Measurements from ENCODE around the gene KCNIP4. TPM values are rescaled to one million over a fixed set of nuclear protein-coding genes. Genes with fewer than 3 reads are reported as not detected.

The KCNIP4 gene
- total and polyA plus RNA-seq, 10 donors, result not detected

DNA sequence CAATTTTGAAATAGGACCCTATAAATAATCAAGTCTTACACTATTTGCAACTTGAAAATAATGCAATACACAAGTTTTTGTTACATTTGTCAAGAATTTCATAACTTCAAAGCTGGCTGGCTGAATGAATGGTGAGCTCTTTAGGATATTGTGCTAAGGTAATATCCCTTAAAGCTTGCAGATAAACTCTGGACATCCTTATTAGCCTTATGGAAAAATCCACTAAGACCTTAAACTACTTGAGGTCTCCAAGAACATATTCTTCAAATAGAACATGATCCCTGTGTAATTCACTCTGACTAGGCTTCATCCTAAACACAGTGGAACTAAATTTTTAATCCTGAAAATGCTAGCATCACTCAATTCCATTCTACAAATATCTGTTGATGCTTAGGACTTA, 1049.0 kb downstream of the KCNIP4 start:
- H3K27ac ChIP-seq, result no peak overlapping the region
- H3K4me1 ChIP-seq, result no peaks in the 10 kb centered on the region
- H3K9me3 ChIP-seq, result no peaks in the 10 kb centered on the region
- H3K4me3 ChIP-seq, result no peak overlapping the region
- no peaks in the 10 kb centered on the region for H3K27me3 ChIP-seq (replicated peaks in 1 of 7)
- DNase-seq, result no peak
- intact Hi-C loops (cut with DNase I; ENCODE audit: low total_unique reads), result no loop called here
- TF ChIP-seq, protein P1, sequence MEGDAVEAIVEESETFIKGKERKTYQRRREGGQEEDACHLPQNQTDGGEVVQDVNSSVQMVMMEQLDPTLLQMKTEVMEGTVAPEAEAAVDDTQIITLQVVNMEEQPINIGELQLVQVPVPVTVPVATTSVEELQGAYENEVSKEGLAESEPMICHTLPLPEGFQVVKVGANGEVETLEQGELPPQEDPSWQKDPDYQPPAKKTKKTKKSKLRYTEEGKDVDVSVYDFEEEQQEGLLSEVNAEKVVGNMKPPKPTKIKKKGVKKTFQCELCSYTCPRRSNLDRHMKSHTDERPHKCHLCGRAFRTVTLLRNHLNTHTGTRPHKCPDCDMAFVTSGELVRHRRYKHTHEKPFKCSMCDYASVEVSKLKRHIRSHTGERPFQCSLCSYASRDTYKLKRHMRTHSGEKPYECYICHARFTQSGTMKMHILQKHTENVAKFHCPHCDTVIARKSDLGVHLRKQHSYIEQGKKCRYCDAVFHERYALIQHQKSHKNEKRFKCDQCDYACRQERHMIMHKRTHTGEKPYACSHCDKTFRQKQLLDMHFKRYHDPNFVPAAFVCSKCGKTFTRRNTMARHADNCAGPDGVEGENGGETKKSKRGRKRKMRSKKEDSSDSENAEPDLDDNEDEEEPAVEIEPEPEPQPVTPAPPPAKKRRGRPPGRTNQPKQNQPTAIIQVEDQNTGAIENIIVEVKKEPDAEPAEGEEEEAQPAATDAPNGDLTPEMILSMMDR (IDR thresholded peaks at IDR 0.05 in 8 of 11, conservative IDR thresholded peaks at IDR 0.05 in 3 of 11), result no peak
- TF ChIP-seq POLR2A (IDR thresholded peaks at IDR 0.05) (no peak), POLR2AphosphoS5 (IDR thresholded peaks at IDR 0.05) (no peak)
- H3K36me3 ChIP-seq, result no peaks in the 10 kb centered on the region

DNA sequence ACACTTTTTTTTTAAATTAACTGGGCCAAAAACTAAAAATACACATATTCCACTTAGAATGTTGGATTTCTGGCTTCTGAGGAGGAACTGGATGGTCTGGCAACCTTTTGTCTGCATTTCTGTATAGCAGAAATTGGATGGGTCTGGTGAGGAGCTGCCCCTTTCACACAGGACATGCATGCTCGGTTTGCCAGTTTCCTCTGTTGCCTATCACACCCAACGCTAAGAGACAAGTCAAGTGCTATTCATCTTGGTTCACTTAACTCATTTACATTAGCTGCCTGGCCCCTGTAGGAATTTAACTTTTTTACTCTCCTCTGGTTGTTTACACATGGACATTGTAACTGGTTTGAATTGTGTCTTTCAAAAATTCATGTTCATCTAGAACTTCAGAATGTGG, 1052.6 kb downstream of the KCNIP4 start:
- Histone ChIP-seq H3K4me3 (no peak overlapping the region), H3K4me1 (no peaks in the 10 kb centered on the region), H3K9me3 (no peaks in the 10 kb centered on the region), H3K27ac (no peak overlapping the region), H3K36me3 (no peaks in the 10 kb centered on the region), H3K27me3 (replicated peaks in 1 of 7) (no peaks in the 10 kb centered on the region)
- intact Hi-C loops (cut with DNase I; ENCODE audit: low total_unique reads), result no loop called here
- 60 to 85% (median 73%) methylated on average over 2 of the region's 2 CpGs for WGBS, 5 donors
- DNase-seq, result no peak
- TF ChIP-seq POLR2A (IDR thresholded peaks at IDR 0.05) (no peak), POLR2AphosphoS5 (IDR thresholded peaks at IDR 0.05) (no peak)

DNA sequence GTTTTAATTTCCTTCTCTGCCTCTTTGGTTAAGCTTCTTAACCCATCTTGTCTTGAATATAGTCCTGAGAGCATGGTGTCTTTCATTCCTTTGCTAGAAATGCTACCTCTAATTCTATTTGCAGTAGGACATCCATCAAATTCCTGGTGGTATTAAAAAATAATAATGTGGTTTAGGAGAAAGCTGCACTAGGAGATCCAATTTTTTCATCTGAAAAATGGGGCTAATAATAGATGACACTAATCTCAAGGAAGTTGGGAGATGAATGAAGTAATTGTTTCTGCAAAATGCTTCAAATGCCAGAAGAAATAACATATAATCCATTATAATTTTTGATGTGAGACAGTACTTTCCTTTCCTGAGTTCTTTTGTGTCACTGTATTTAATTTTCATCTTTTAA, 1053.4 kb downstream of the KCNIP4 start:
- intact Hi-C loops (cut with DNase I; ENCODE audit: low total_unique reads), result no loop called here
- Histone ChIP-seq H3K4me3 (no peak overlapping the region), H3K9me3 (no peaks in the 10 kb centered on the region), H3K4me1 (no peaks in the 10 kb centered on the region), H3K27ac (no peak overlapping the region), H3K36me3 (no peaks in the 10 kb centered on the region), H3K27me3 (replicated peaks in 1 of 7) (no peaks in the 10 kb centered on the region)
- no peak for DNase-seq
- TF ChIP-seq POLR2AphosphoS5 (IDR thresholded peaks at IDR 0.05), result no peak

DNA sequence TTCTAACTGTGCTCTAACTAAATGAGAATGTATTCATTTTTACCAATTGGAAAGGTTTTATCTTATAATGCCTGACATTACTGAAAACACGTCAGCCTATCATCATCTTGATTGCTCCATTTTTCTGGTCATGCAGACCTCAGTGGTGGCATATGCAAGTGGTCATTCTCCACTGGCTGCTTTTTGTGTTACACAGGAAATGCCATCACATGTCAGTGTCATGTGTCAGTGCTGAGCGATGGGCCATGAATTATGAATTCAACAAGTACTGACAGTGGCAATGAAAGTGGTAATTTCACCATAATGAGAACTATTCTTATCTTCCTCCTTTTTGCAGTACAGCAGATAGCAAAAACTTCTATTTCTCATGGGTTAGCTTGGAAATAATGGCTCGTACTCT, 1057.8 kb downstream of the KCNIP4 start:
- 81 to 92% (median 85%) methylated on average over 3 of the region's 3 CpGs for WGBS, 5 donors
- intact Hi-C loops (cut with DNase I; ENCODE audit: low total_unique reads), result no loop called here
- Histone ChIP-seq H3K27me3 (replicated peaks in 1 of 7) (no peaks in the 10 kb centered on the region), H3K9me3 (peaks cover 0 to 9% (median 0%) of the 10 kb centered on the region in 8 donors), H3K27ac (no peak overlapping the region), H3K4me1 (no peaks in the 10 kb centered on the region), H3K36me3 (no peaks in the 10 kb centered on the region), H3K4me3 (no peak overlapping the region)
- no peak for TF ChIP-seq POLR2A (IDR thresholded peaks at IDR 0.05)
- TF ChIP-seq POLR2AphosphoS5 (IDR thresholded peaks at IDR 0.05), result no peak
- TF ChIP-seq, protein P1 (IDR thresholded peaks at IDR 0.05 in 8 of 11, conservative IDR thresholded peaks at IDR 0.05 in 3 of 11), result no peak
- no peak for DNase-seq

DNA sequence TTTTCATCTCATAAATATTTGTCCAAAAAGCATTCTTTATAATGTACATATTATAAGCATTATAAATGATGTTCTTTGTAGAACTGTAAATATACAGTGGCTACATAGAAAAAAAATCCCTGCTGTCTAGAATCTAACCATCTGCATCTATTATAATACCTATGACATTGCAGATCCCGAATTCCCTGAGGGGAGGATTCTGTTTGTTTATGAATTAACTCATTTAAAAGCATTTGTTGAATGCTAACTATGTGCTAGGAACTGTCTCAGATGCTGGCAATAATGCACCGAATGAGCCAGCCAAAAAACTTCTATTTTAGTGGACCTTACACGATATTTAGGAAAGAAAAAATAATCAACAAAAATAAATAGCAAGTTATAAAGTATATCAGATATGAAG, 1058.7 kb downstream of the KCNIP4 start:
- no peak for DNase-seq
- WGBS, 5 donors, result 69 to 80% (median 71%) methylated on average over 3 of the region's 3 CpGs
- H3K36me3 ChIP-seq, result no peaks in the 10 kb centered on the region

More for the DNA sequence above, 1058.7 kb downstream of the KCNIP4 start:
- Histone ChIP-seq H3K9me3 (peaks cover 0 to 9% (median 0%) of the 10 kb centered on the region in 8 donors), H3K4me1 (no peaks in the 10 kb centered on the region), H3K4me3 (no peak overlapping the region), H3K27me3 (replicated peaks in 1 of 7) (no peaks in the 10 kb centered on the region), H3K27ac (no peak overlapping the region)
- intact Hi-C loops (cut with DNase I; ENCODE audit: low total_unique reads), result no loop called here
- no peak for TF ChIP-seq POLR2A (IDR thresholded peaks at IDR 0.05)
- TF ChIP-seq, protein P1 (IDR thresholded peaks at IDR 0.05 in 8 of 11, conservative IDR thresholded peaks at IDR 0.05 in 3 of 11), result no peak
- TF ChIP-seq POLR2AphosphoS5 (IDR thresholded peaks at IDR 0.05), result no peak
